BLaER1 treated with 17β-estradiol and CSF1 and Interleukin-3, amounts not matched to agents 10 nM and 100 nM (cell line): Measurements from ENCODE around the gene CACNA1E.

Experiments
- H3K27ac ChIP-seq, 11 experiments: shearing (Covaris generic); formaldehyde crosslinking; 2 replicates each; pipeline ENCODE4 v1.8.1; 2022
- H3K27me3 ChIP-seq, 11 experiments: shearing (Covaris generic); formaldehyde crosslinking; 2 replicates each; pipeline ENCODE4 v1.8.1; 2022
- H3K36me3 ChIP-seq, 11 experiments: shearing (Covaris generic); formaldehyde crosslinking; 2 replicates each; pipeline ENCODE4 v1.8.1; 2022
- H3K4me1 ChIP-seq, 10 experiments: shearing (Covaris generic); formaldehyde crosslinking; 2 replicates each; pipeline ENCODE4 v1.8.1; 2022
- H3K4me2 ChIP-seq, 11 experiments: shearing (Covaris generic); formaldehyde crosslinking; 2 replicates each; pipeline ENCODE4 v1.8.1; 2022
- H3K4me3 ChIP-seq, 10 experiments: shearing (Covaris generic); formaldehyde crosslinking; 2 replicates each; pipeline ENCODE4 v1.8.1; 2022
- H3K9ac ChIP-seq, 11 experiments: shearing (Covaris generic); formaldehyde crosslinking; 2 replicates each; pipeline ENCODE4 v1.8.1; 2022
- H3K9me3 ChIP-seq, 11 experiments: shearing (Covaris generic); formaldehyde crosslinking; replicated peaks in 1 of 11; 2 replicates each; pipeline ENCODE4 v1.8.1; 2022
- H4K20me1 ChIP-seq, 11 experiments: shearing (Covaris generic); formaldehyde crosslinking; 2 replicates each; pipeline ENCODE4 v1.8.1; 2022
- Cebpa-rat ChIP-seq, 11 experiments: shearing (Covaris generic); IDR thresholded peaks; 2 replicates each; pipeline ENCODE4 v1.8.1; 2022

CACNA1E gene

GRCh38 chr1:181490740-181491712 lies 7.7 kb downstream of the CACNA1E start:
- TF ChIP-seq Cebpa-rat (IDR thresholded peaks at IDR 0.05) = no peak
- H3K27ac ChIP-seq = no peak overlapping the region

GRCh38 chr1:181493166-181493565 lies 9.8 kb downstream of the CACNA1E start:
- Histone ChIP-seq H4K20me1 (no peaks in the 10 kb centered on the region), H3K4me1 (peaks cover 6 to 11% (median 8%) of the 10 kb centered on the region in 10 experiments; a peak in 13 of 20 replicates), H3K9me3 (peaks cover 0 to 11% (median 0%) of the 10 kb centered on the region in 11 experiments; a peak in 4 of 22 replicates), H3K36me3 (no peaks in the 10 kb centered on the region), H3K4me3 (no peak overlapping the region), H3K27ac (no peak overlapping the region), H3K9ac (no peak overlapping the region), H3K27me3 (no peaks in the 10 kb centered on the region), H3K4me2 (no peak overlapping the region)
- no peak for TF ChIP-seq Cebpa-rat (IDR thresholded peaks at IDR 0.05)

More at GRCh38 chr1:181490740-181491712, 7.7 kb downstream of the CACNA1E start:
- H3K9me3 ChIP-seq = peaks cover 0 to 3% (median under 1%) of the 10 kb centered on the region in 11 experiments; a peak in 6 of 22 replicates
- H3K4me3 ChIP-seq = no peak overlapping the region
- no peaks in the 10 kb centered on the region for H3K36me3 ChIP-seq
- peaks cover 2 to 14% (median 9%) of the 10 kb centered on the region in 11 experiments; a peak in 16 of 22 replicates for H3K27me3 ChIP-seq
- H3K4me2 ChIP-seq = peak overlapping the region in 9 of 11 experiments; percentile 5 to 71 (median 39); a peak in 15 of 22 replicates
- H3K9ac ChIP-seq = no peak overlapping the region
- H3K4me1 ChIP-seq = peaks cover 6 to 11% (median 8%) of the 10 kb centered on the region in 10 experiments; a peak in 13 of 20 replicates
- no peaks in the 10 kb centered on the region for H4K20me1 ChIP-seq

GRCh38 chr1:181493885-181494284 lies 10.6 kb downstream of the CACNA1E start:
- TF ChIP-seq Cebpa-rat (IDR thresholded peaks at IDR 0.05) = no peak
- no peaks in the 10 kb centered on the region for H3K27me3 ChIP-seq
- H3K4me1 ChIP-seq = peaks cover 3 to 11% (median 8%) of the 10 kb centered on the region in 10 experiments; a peak in 13 of 20 replicates
- no peak overlapping the region for H3K4me2 ChIP-seq
- no peaks in the 10 kb centered on the region for H3K36me3 ChIP-seq
- no peak overlapping the region for H3K9ac ChIP-seq
- H3K9me3 ChIP-seq = peaks cover 0 to 19% (median 0%) of the 10 kb centered on the region in 11 experiments; a peak in 4 of 22 replicates
- no peaks in the 10 kb centered on the region for H4K20me1 ChIP-seq
- H3K4me3 ChIP-seq = no peak overlapping the region
- H3K27ac ChIP-seq = no peak overlapping the region

- H3K4me3 ChIP-seq = no peak overlapping the region
- H3K36me3 ChIP-seq = no peaks in the 10 kb centered on the region
- H3K9ac ChIP-seq = no peak overlapping the region
- peaks cover 0 to 8% (median 0%) of the 10 kb centered on the region in 10 experiments; a peak in 2 of 20 replicates for H3K4me1 ChIP-seq
- H3K4me2 ChIP-seq = no peak overlapping the region
- no peak overlapping the region for H3K27ac ChIP-seq
- no peaks in the 10 kb centered on the region for H3K27me3 ChIP-seq
- peaks cover 0 to 21% (median 0%) of the 10 kb centered on the region in 11 experiments; a peak in 4 of 22 replicates for H3K9me3 ChIP-seq
- no peak for TF ChIP-seq Cebpa-rat (IDR thresholded peaks at IDR 0.05)
- H4K20me1 ChIP-seq = no peaks in the 10 kb centered on the region
Measured at GRCh38 chr1:181496759-181497158, 13.4 kb downstream of the CACNA1E start.

GRCh38 chr1:181497870-181498269 lies 14.6 kb downstream of the CACNA1E start:
- no peak overlapping the region for H3K4me3 ChIP-seq
- H3K27ac ChIP-seq = no peak overlapping the region
- no peak overlapping the region for H3K9ac ChIP-seq
- no peaks in the 10 kb centered on the region for H3K27me3 ChIP-seq
- no peaks in the 10 kb centered on the region for H4K20me1 ChIP-seq
- no peaks in the 10 kb centered on the region for H3K36me3 ChIP-seq
- peaks cover 0 to 21% (median 0%) of the 10 kb centered on the region in 11 experiments; a peak in 4 of 22 replicates for H3K9me3 ChIP-seq
- TF ChIP-seq Cebpa-rat (IDR thresholded peaks at IDR 0.05) = no peak
- no peak overlapping the region for H3K4me2 ChIP-seq
- peaks cover 0 to 10% (median 3%) of the 10 kb centered on the region in 10 experiments; a peak in 11 of 20 replicates for H3K4me1 ChIP-seq

GRCh38 chr1:181499825-181500224 lies 16.5 kb downstream of the CACNA1E start:
- peaks cover 14 to 30% (median 21%) of the 10 kb centered on the region in 10 experiments for H3K4me1 ChIP-seq
- TF ChIP-seq Cebpa-rat (IDR thresholded peaks at IDR 0.05) = no peak
- H3K27me3 ChIP-seq = no peaks in the 10 kb centered on the region
- H3K9ac ChIP-seq = no peak overlapping the region
- no peak overlapping the region for H3K4me2 ChIP-seq
- H3K36me3 ChIP-seq = no peaks in the 10 kb centered on the region
- no peak overlapping the region for H3K4me3 ChIP-seq
- no peak overlapping the region for H3K27ac ChIP-seq
- H3K9me3 ChIP-seq = peaks cover 0 to 21% (median 0%) of the 10 kb centered on the region in 11 experiments; a peak in 4 of 22 replicates
- no peaks in the 10 kb centered on the region for H4K20me1 ChIP-seq

- TF ChIP-seq Cebpa-rat (IDR thresholded peaks at IDR 0.05) = no peak
- H4K20me1 ChIP-seq = no peaks in the 10 kb centered on the region
- peaks cover 17 to 38% (median 29%) of the 10 kb centered on the region in 10 experiments for H3K4me1 ChIP-seq
- H3K27ac ChIP-seq = no peak overlapping the region
- H3K4me3 ChIP-seq = no peak overlapping the region
- no peak overlapping the region for H3K4me2 ChIP-seq
- no peak overlapping the region for H3K9ac ChIP-seq
- H3K36me3 ChIP-seq = no peaks in the 10 kb centered on the region
- no peaks in the 10 kb centered on the region for H3K27me3 ChIP-seq
- peaks cover 0 to 21% (median 0%) of the 10 kb centered on the region in 11 experiments; a peak in 4 of 22 replicates for H3K9me3 ChIP-seq
Measured at GRCh38 chr1:181500636-181501035, 17.3 kb downstream of the CACNA1E start.

GRCh38 chr1:181501612-181502011 lies 18.3 kb downstream of the CACNA1E start:
- no peak for TF ChIP-seq Cebpa-rat (IDR thresholded peaks at IDR 0.05)
- Histone ChIP-seq H4K20me1 (no peaks in the 10 kb centered on the region), H3K36me3 (no peaks in the 10 kb centered on the region), H3K9me3 (peaks cover 0 to 21% (median 0%) of the 10 kb centered on the region in 11 experiments; a peak in 4 of 22 replicates), H3K27me3 (no peaks in the 10 kb centered on the region), H3K4me1 (peaks cover 17 to 48% (median 36%) of the 10 kb centered on the region in 10 experiments), H3K9ac (no peak overlapping the region), H3K4me2 (peak overlapping the region in 1 of 11 experiments; percentile 6; a peak in 3 of 22 replicates), H3K4me3 (no peak overlapping the region), H3K27ac (no peak overlapping the region)
